Smooth muscle cell (in vitro differentiated cells): Measurements from ENCODE around the gene EPAS1. TPM values are rescaled to one million over a fixed set of nuclear protein-coding genes. Genes with fewer than 3 reads are reported as not detected.

Experiments
- DNase-seq: peaks from one replicate; lab custom pipeline; 2025; ENCODE audit not compliant: unreplicated experiment; lab: John Stamatoyannopoulos, UW
- H2AFZ ChIP-seq: fragments of 200-600 bp; sonication (generic); 2 replicates; pipeline ENCODE4 v1.6.0; 2016; ENCODE audit warnings: antibody characterized with exemption, low read depth, mild to moderate bottlenecking
- H3F3A ChIP-seq: fragments of 200-600 bp; sonication (generic); 2 replicates; pipeline ENCODE4 v1.6.0; 2017; ENCODE audit warnings: antibody characterized with exemption, low read depth
- H3K27ac ChIP-seq: fragments of 200-600 bp; sonication (generic); 2 replicates; pipeline ENCODE4 v1.5.1; 2016; ENCODE audit warnings: low read depth, mild to moderate bottlenecking
- H3K27me3 ChIP-seq: fragments of 200-600 bp; sonication (generic); 2 replicates; pipeline ENCODE4 v1.6.1; 2016; ENCODE audit warnings: low read depth, mild to moderate bottlenecking
- H3K36me3 ChIP-seq: fragments of 200-600 bp; sonication (generic); 2 replicates; pipeline ENCODE4 v1.5.1; 2016; ENCODE audit warnings: low read depth
- H3K4me1 ChIP-seq: fragments of 200-600 bp; sonication (generic); 2 replicates; pipeline ENCODE4 v1.5.1; 2016; ENCODE audit warnings: low read depth
- H3K4me2 ChIP-seq: fragments of 200-600 bp; sonication (generic); 2 replicates; pipeline ENCODE4 v1.6.0; 2016; ENCODE audit warnings: mild to moderate bottlenecking
- H3K4me3 ChIP-seq: fragments of 200-600 bp; sonication (generic); 2 replicates; pipeline ENCODE4 v1.5.1; 2016; ENCODE audit warnings: mild to moderate bottlenecking
- H3K79me2 ChIP-seq: fragments of 200-600 bp; sonication (generic); 2 replicates; pipeline ENCODE4 v1.6.0; 2016; ENCODE audit warnings: low read depth, mild to moderate bottlenecking
- H3K9ac ChIP-seq: fragments of 200-600 bp; sonication (generic); 2 replicates; pipeline ENCODE4 v1.6.0; 2016; ENCODE audit warnings: low read depth
- H3K9me3 ChIP-seq: fragments of 200-600 bp; sonication (generic); replicated peaks from 2 replicates; pipeline ENCODE4 v1.5.1; 2016; ENCODE audit warnings: low read depth
- H4K20me1 ChIP-seq: fragments of 200-600 bp; sonication (generic); 2 replicates; pipeline ENCODE4 v1.6.0; 2016; ENCODE audit warnings: low read depth
- WGBS: methylation state at CpG from one replicate; pipeline ENCODE4 v1.1.7; 2016; ENCODE audit warnings: low lambda C conversion rate; 5-methylcytosine and 5-hydroxymethylcytosine counted together
- polyA plus RNA-seq: library from polyadenylated mRNA; unstranded; fragments of >200 nt; fragmentation: Nextera tagmentation; extraction: Ambion mirVana; gene quantifications from 2 replicates; pipeline ENCODE4 v1.2.1, GENCODE V29; 2016
- small RNA-seq: library from RNA; depleted of rRNA; stranded (forward); fragments of <200 nt; gene quantifications from one replicate; pipeline ENCODE3, GENCODE V24; 2014
- total RNA-seq: library from RNA; depleted of rRNA; stranded (reverse); fragments of >200 nt; gene quantifications from 2 replicates; pipeline ENCODE4 v1.2.3, GENCODE V29; 2014
- TF ChIP-seq, protein P1 (sequence below): fragments of 200-600 bp; sonication (generic); IDR thresholded peaks from 2 replicates; pipeline ENCODE4 v1.5.1; 2017; ENCODE audit warnings: borderline replicate concordance, mild to moderate bottlenecking, antibody characterized with exemption; ENCODE audit not compliant: insufficient read depth, poor library complexity, severe bottlenecking

The EPAS1 gene
- total and polyA plus RNA-seq, 2 experiments from 2014 or later = 31.7 to 91.6 TPM

DNA sequence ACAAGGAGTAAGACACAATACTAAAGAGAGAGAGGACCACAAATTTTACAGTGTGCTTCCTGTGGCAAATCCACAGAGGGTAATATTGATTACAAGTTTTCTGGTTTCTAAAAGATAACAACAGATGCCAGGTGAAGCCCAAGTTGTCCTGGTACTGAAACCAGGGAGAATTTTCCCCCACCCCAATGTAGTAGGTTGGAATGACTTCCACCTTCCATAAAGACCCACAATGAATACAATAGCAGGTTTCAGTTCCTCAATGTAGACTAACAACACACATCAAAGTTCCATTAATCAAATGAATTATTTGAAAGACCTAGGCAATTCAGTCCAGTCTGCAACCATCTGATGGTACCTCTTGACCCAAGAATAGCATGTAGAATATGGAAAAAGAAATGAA lies 138.1 kb downstream of the EPAS1 start:
- peak overlapping the region; percentile 64 for H3K27ac ChIP-seq
- peak overlapping the region; percentile 10 for H3K9ac ChIP-seq

DNA sequence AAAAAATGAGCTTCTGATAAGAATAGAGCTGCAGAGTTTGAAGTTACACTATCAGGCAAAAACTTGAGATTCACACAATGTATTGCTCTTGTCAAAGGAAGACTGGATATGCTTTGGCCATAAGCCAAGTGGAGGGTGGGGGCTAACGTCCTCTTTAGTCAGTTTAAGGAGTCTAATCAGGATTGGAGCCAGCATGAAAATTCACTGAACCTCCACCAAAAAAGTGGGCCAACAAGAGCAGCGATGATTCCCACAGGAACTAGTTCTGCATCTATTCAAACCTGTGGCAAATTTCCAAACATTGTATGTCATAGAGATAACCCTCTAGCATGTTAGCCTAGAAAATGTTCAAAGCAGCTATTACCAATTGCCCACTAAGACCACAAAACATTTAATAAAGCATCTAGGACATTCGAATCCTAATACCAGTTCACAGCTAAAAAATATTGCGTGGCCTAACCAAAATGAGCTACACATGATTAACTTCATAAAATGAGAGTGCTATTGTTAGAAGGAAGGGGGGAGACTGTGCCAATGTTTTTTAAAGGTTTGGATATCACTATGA lies 138.7 kb downstream of the EPAS1 start:
- no peak overlapping the region for H3K9ac ChIP-seq
- H3K36me3 ChIP-seq = no peaks in the 10 kb centered on the region
- no peak overlapping the region for H2AFZ ChIP-seq
- no peaks in the 10 kb centered on the region for H3K9me3 ChIP-seq
- 53% methylated on average over 4 of the region's 4 CpGs for WGBS
- H3K79me2 ChIP-seq = no peaks in the 10 kb centered on the region
- no peaks in the 10 kb centered on the region for H3K27me3 ChIP-seq
- peaks cover 10% of the 10 kb centered on the region for H3K4me1 ChIP-seq
- no peak for DNase-seq
- H3K4me2 ChIP-seq = peak overlapping the region; percentile 62
- H3K27ac ChIP-seq = peak overlapping the region; percentile 64
- H3K4me3 ChIP-seq = no peak overlapping the region
- TF ChIP-seq, protein P1, sequence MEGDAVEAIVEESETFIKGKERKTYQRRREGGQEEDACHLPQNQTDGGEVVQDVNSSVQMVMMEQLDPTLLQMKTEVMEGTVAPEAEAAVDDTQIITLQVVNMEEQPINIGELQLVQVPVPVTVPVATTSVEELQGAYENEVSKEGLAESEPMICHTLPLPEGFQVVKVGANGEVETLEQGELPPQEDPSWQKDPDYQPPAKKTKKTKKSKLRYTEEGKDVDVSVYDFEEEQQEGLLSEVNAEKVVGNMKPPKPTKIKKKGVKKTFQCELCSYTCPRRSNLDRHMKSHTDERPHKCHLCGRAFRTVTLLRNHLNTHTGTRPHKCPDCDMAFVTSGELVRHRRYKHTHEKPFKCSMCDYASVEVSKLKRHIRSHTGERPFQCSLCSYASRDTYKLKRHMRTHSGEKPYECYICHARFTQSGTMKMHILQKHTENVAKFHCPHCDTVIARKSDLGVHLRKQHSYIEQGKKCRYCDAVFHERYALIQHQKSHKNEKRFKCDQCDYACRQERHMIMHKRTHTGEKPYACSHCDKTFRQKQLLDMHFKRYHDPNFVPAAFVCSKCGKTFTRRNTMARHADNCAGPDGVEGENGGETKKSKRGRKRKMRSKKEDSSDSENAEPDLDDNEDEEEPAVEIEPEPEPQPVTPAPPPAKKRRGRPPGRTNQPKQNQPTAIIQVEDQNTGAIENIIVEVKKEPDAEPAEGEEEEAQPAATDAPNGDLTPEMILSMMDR = no peak
- peaks cover 3% of the 10 kb centered on the region for H3F3A ChIP-seq
- no peaks in the 10 kb centered on the region for H4K20me1 ChIP-seq

More for the DNA sequence above, 138.1 kb downstream of the EPAS1 start:
- H3K4me1 ChIP-seq = peaks cover 10% of the 10 kb centered on the region
- peak overlapping the region; percentile 62 for H3K4me2 ChIP-seq
- H2AFZ ChIP-seq = peak overlapping the region; percentile 6
- H3K27me3 ChIP-seq = no peaks in the 10 kb centered on the region
- no peaks in the 10 kb centered on the region for H3K9me3 ChIP-seq
- no peak for DNase-seq
- H4K20me1 ChIP-seq = no peaks in the 10 kb centered on the region
- no peaks in the 10 kb centered on the region for H3K79me2 ChIP-seq
- peaks cover 3% of the 10 kb centered on the region for H3F3A ChIP-seq
- TF ChIP-seq, protein P1 = no peak
- no peaks in the 10 kb centered on the region for H3K36me3 ChIP-seq
- no peak overlapping the region for H3K4me3 ChIP-seq

Small RNA genes within 50 kb of the gene (small RNA-seq; reads per million reads assigned to genes)
- not detected for gene RF00017

Other genes with a start within 250 kb of the EPAS1 start
- gene TMEM247, start 182.2 kb downstream of the EPAS1 start, total RNA-seq = not detected in 2 replicates
- gene TMEM247, start 182.2 kb downstream of the EPAS1 start, polyA plus RNA-seq = not detected in 2 replicates
- gene RHOQ, start 245.1 kb downstream of the EPAS1 start, total RNA-seq = 72.8 and 85.6 TPM in 2 replicates
- 30.3 and 34.1 TPM in 2 replicates for gene RHOQ, start 245.1 kb downstream of the EPAS1 start, polyA plus RNA-seq
- 2.1 and 3.2 TPM in 2 replicates for gene ATP6V1E2, start 245.2 kb downstream of the EPAS1 start, total RNA-seq
- 3.0 and 5.7 TPM in 2 replicates for gene ATP6V1E2, start 245.2 kb downstream of the EPAS1 start, polyA plus RNA-seq